Caki2 (cell line): ENCODE results near the gene TMEM41A. TPM values are rescaled to one million over a fixed set of nuclear protein-coding genes. Genes with fewer than 3 reads are reported as not detected.

Source experiments
- DNase-seq: peaks from one replicate; pipeline ENCODE4 v3.0.0-alpha.2; 2015; ENCODE audit warnings: low read depth
- in situ Hi-C: cut with HindIII; loops from 2 replicates; pipeline ENCODE4 v1.10.0; 2016; ENCODE audit warnings: low sequenced_read_pairs, low pct_unique_long_range_greater_than_20kb, mixed read lengths
- total RNA-seq: library from RNA; depleted of rRNA; stranded (reverse); fragments of >200 nt; shearing (Covaris generic); gene quantifications from 2 replicates; pipeline ENCODE4 v1.2.3, GENCODE V29; 2014; ENCODE audit warnings: low replicate concordance; rRNA removed

The TMEM41A gene
- 22.9 and 23.0 TPM in 2 replicates for total RNA-seq

GRCh38 chr3:185498503-185499396, at the start of gene TMEM41A:
TSS of gene TMEM41A (minus strand) at chr3:185499035. CDS start at chr3:185498961, 74 bp downstream.
- peak; percentile 85 for DNase-seq
- in situ Hi-C loops: no loop called here

GRCh38 chr3:185540695-185541094, 41.9 kb upstream of the TMEM41A start:
- no peak for DNase-seq
- in situ Hi-C loops: no loop called here

- no peak for DNase-seq
- in situ Hi-C loops: no loop called here
Observed at GRCh38 chr3:185539934-185540333, 41.1 kb upstream of the TMEM41A start.

- DNase-seq: peak; percentile 98
- in situ Hi-C loops: no loop called here
Observed at GRCh38 chr3:185537369-185537970, 38.6 kb upstream of the TMEM41A start.

GRCh38 chr3:185534511-185534910, 35.7 kb upstream of the TMEM41A start:
- in situ Hi-C loops: no loop called here
- DNase-seq: no peak

GRCh38 chr3:185532901-185533300, 34.1 kb upstream of the TMEM41A start:
- no peak for DNase-seq
- in situ Hi-C loops: no loop called here

GRCh38 chr3:185530856-185531255, 32.0 kb upstream of the TMEM41A start:
- in situ Hi-C loops: no loop called here
- DNase-seq: no peak

- DNase-seq: no peak
- in situ Hi-C loops: no loop called here
Observed at GRCh38 chr3:185528532-185528931, 29.7 kb upstream of the TMEM41A start.

GRCh38 chr3:185527364-185527763, 28.5 kb upstream of the TMEM41A start:
- in situ Hi-C loops: no loop called here
- no peak for DNase-seq

GRCh38 chr3:185526349-185526951, 27.6 kb upstream of the TMEM41A start:
- no peak for DNase-seq
- in situ Hi-C loops: no loop called here

GRCh38 chr3:185521349-185522138, 22.7 kb upstream of the TMEM41A start:
- in situ Hi-C loops: no loop called here
- no peak for DNase-seq

GRCh38 chr3:185519021-185519420, 20.2 kb upstream of the TMEM41A start:
- DNase-seq: no peak
- in situ Hi-C loops: no loop called here

- DNase-seq: no peak
- in situ Hi-C loops: no loop called here
Observed at GRCh38 chr3:185517387-185518130, 18.7 kb upstream of the TMEM41A start.

GRCh38 chr3:185511711-185512110, 12.9 kb upstream of the TMEM41A start:
- no peak for DNase-seq
- in situ Hi-C loops: no loop called here

- DNase-seq: no peak
- in situ Hi-C loops: no loop called here
Observed at GRCh38 chr3:185508335-185508991, 9.6 kb upstream of the TMEM41A start.

- no peak for DNase-seq
- in situ Hi-C loops: no loop called here
Observed at GRCh38 chr3:185507883-185508282, 9.0 kb upstream of the TMEM41A start.

GRCh38 chr3:185504636-185505035, 5.8 kb upstream of the TMEM41A start:
- no peak for DNase-seq
- in situ Hi-C loops: no loop called here
